CD4-positive, alpha-beta memory T cell (primary cell): ENCODE results near the gene HECTD2. TPM values are rescaled to one million over a fixed set of nuclear protein-coding genes. Genes with fewer than 3 reads are reported as not detected.
"Not testable (repeated sequence)": the region's sequence is repeated elsewhere in the genome, so short reads cannot be mapped to it uniquely, and the experiment has no call there.

Experiments
- CTCF ChIA-PET: fragments of 350-600 bp; sonication (Branson Sonifier 250); formaldehyde crosslinking; loops from one replicate; lab custom pipeline; 2021; ENCODE audit warnings: inconsistent platforms; ENCODE audit not compliant: partially characterized antibody; lab: Charles Lee
- POLR2A ChIA-PET: fragments of 350-600 bp; sonication (Branson Sonifier 250); formaldehyde crosslinking; loops from one replicate; lab custom pipeline; 2021; ENCODE audit not compliant: partially characterized antibody; lab: Charles Lee
- DNase-seq, 5 donors: peaks; one replicate each; pipeline versions ENCODE4 v3.0.0 to v3.0.0-alpha.2; 2020 to 2022; ENCODE audit warnings: mixed read lengths in 1 of 5
- H3K27ac ChIP-seq: one replicate; pipeline ENCODE4 v1.7.0; 2013; ENCODE audit warnings: low read depth, low read length
- H3K27me3 ChIP-seq: 2 replicates; pipeline ENCODE4 v1.7.0; 2013; ENCODE audit warnings: mild to moderate bottlenecking, low read length, moderate library complexity; ENCODE audit not compliant: insufficient read depth
- H3K36me3 ChIP-seq: 2 replicates; pipeline ENCODE4 v1.7.0; 2013; ENCODE audit warnings: mild to moderate bottlenecking, low read length, moderate library complexity; ENCODE audit not compliant: insufficient read depth
- H3K4me1 ChIP-seq: 2 replicates; pipeline ENCODE4 v1.7.0; 2013; ENCODE audit warnings: mild to moderate bottlenecking, low read length, moderate library complexity; ENCODE audit not compliant: insufficient read depth
- H3K4me3 ChIP-seq, 2 donors: one replicate each; pipeline ENCODE4 v1.7.0; 2013; ENCODE audit warnings: low read length in 2 of 2, mild to moderate bottlenecking in 1 of 2
- H3K9me3 ChIP-seq, 2 donors: one replicate each; pipeline ENCODE4 v1.7.0; 2013; ENCODE audit warnings: low read length in 2 of 2, control low read depth in 1 of 2; ENCODE audit not compliant: control insufficient read depth in 1 of 2
- H3K27ac Mint-ChIP-seq, 7 donors: one replicate each; pipeline ENCODE4 v1.8.0; 2020 to 2021; ENCODE audit warnings: mixed read lengths in 7 of 7, mild to moderate bottlenecking in 6 of 7, inconsistent platforms in 3 of 7, moderate library complexity in 3 of 7
- H3K27me3 Mint-ChIP-seq, 2 donors: one replicate each; pipeline ENCODE4 v1.8.0; 2020 to 2021; ENCODE audit warnings: mixed read lengths in 2 of 2
- H3K36me3 Mint-ChIP-seq, 2 donors: one replicate each; pipeline ENCODE4 v1.8.0; 2020 to 2021; ENCODE audit warnings: mixed read lengths in 2 of 2, inconsistent platforms in 1 of 2, mild to moderate bottlenecking in 1 of 2
- H3K4me1 Mint-ChIP-seq, 4 donors: one replicate each; pipeline ENCODE4 v1.8.0; 2020 to 2021; ENCODE audit warnings: mixed read lengths in 4 of 4, mild to moderate bottlenecking in 1 of 4
- H3K4me3 Mint-ChIP-seq, 8 donors: one replicate each; pipeline ENCODE4 v1.8.0; 2020 to 2021; ENCODE audit warnings: mixed read lengths in 8 of 8, mild to moderate bottlenecking in 7 of 8, moderate library complexity in 6 of 8, inconsistent platforms in 3 of 8
- H3K9me3 Mint-ChIP-seq, 8 donors: one replicate each; pipeline ENCODE4 v1.8.0; 2020 to 2021; ENCODE audit warnings: mixed read lengths in 8 of 8, mild to moderate bottlenecking in 5 of 8, inconsistent platforms in 3 of 8, moderate library complexity in 1 of 8
- intact Hi-C: fragments of 100-400 bp; cut with micrococcal nuclease; formaldehyde crosslinking; loops from one replicate; pipeline ENCODE4 v1.15.1; 2023
- polyA plus RNA-seq, 2 donors: library from polyadenylated mRNA; unstranded; fragments of 300-500 nt; fragmentation: Illumina TruSeq; gene quantifications; one replicate each; pipeline ENCODE4 v1.2.3, GENCODE V29; 2021
- total RNA-seq, 2 experiments: library from RNA; stranded (reverse); gene quantifications; one replicate each; pipeline ENCODE4 v1.2.3, GENCODE V29; 2021

HECTD2 gene
- total and polyA plus RNA-seq, 4 experiments from 2014 or later: 0.37 to 2.7 (median 1.6) TPM

DNA sequence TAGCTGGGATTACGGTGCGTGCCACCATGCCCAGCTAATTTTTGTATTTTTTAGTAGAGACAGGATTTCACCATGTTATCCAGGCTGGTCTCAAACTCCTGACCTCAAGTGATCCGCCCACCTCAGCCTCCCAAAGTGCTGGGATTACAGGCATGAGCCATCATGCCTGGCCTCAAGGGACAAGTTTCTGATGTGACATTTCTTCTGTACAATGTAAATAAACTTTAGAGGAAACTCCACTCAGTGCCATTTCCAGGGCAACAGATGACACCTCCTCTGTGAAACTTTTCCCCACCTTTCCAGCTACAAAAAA lies 19.7 kb upstream of the HECTD2 start:
- H3K36me3 ChIP-seq: not testable (repeated sequence)

DNA sequence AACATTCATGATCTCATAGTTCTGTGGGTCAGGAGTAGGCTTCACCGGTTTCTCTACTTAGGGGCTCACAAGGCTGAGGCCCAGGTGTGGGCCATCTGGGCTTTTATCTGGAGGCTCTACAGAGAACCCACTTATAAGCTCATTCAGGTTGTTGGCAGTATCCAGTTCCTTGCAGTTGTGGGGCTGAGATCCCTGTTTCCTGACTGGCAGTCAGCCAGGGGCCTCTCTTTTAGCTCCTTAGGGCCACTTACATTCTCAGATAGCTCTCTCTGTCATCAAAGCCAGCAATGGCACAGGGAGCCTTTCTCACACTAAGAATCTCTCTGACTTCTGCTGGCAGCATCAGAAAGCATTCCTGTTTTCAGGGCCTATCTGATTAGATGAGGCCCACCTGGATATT lies 18.2 kb upstream of the HECTD2 start:
- Mint-ChIP-seq H3K27ac (no peak overlapping the region), H3K4me1 (peaks cover 4 to 10% (median 5%) of the 10 kb centered on the region in 4 donors), H3K27me3 (peaks cover 11 to 14% of the 10 kb centered on the region in 2 donors), H3K9me3 (no peaks in the 10 kb centered on the region), H3K36me3 (no peaks in the 10 kb centered on the region), H3K4me3 (no peak overlapping the region)
- no peak overlapping the region for H3K4me3 ChIP-seq
- peaks cover 4% of the 10 kb centered on the region for H3K4me1 ChIP-seq
- no peak for DNase-seq
- no peak overlapping the region for H3K27ac ChIP-seq
- no peaks in the 10 kb centered on the region for H3K9me3 ChIP-seq
- no peaks in the 10 kb centered on the region for H3K36me3 ChIP-seq
- H3K27me3 ChIP-seq: no peaks in the 10 kb centered on the region
- POLR2A ChIA-PET: no interaction called here
- intact Hi-C loops: no loop called here
- CTCF ChIA-PET: interaction anchor here (0.8 to 5.0 kb wide), 8 partner anchors 11 to 524 kb away, joined by 3 to 26 read pairs (median 8); partner anchors contain the start of gene FGFBP3

More for the DNA sequence above, 19.7 kb upstream of the HECTD2 start:
- intact Hi-C loops: loop anchor here (1.0 kb wide), 1 partner anchor 92 kb away; no protein-coding TSS in a partner anchor
- H3K27me3 ChIP-seq, H3K4me1 Mint-ChIP-seq, H3K27ac Mint-ChIP-seq, H3K36me3 Mint-ChIP-seq, H3K27ac ChIP-seq, H3K4me3 ChIP-seq, H3K9me3 Mint-ChIP-seq, H3K4me3 Mint-ChIP-seq, H3K4me1 ChIP-seq, H3K9me3 ChIP-seq, DNase-seq: not testable (repeated sequence)
- ChIA-PET CTCF (interaction anchor here (0.6 to 5.0 kb wide), 13 partner anchors 8 to 523 kb away, joined by 3 to 26 read pairs (median 5); partner anchors contain the start of gene PPP1R3C), POLR2A (interaction anchor here (1.1 to 1.2 kb wide), 2 partner anchors 11 to 20 kb away, joined by 3 read pairs; no protein-coding TSS in a partner anchor)
- H3K27me3 Mint-ChIP-seq: peaks cover 8 to 17% of the 10 kb centered on the region in 2 donors

DNA sequence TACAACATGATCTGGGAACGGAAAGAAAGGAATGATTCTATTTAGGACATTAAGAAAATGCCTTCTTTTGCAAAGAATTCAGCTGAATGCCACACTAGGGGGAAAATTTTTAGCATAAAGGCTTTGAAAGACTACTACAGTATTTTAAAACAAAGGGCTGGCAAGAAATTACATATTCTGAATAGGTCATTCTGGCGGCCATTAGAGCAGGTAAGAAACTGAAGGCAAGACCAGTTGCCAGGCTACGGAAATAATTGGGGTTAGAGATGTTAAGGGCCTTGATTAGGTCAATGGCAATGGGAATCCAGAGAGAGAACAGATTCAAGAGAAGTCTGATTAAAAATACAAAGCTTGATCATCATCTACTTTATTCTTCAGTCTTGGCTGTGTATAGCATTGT lies 3.8 kb upstream of the HECTD2 start:
- Mint-ChIP-seq H3K4me3 (no peak overlapping the region), H3K9me3 (no peaks in the 10 kb centered on the region), H3K27ac (no peak overlapping the region), H3K36me3 (peaks cover 0 to 3% of the 10 kb centered on the region in 2 donors), H3K4me1 (peaks cover 7 to 15% (median 11%) of the 10 kb centered on the region in 4 donors), H3K27me3 (peaks cover 0 to 3% of the 10 kb centered on the region in 2 donors)
- DNase-seq: no peak
- ChIA-PET POLR2A (no interaction called here), CTCF (interaction anchor here (1.6 kb wide), 1 partner anchor 14 kb away, joined by 3 read pairs; no protein-coding TSS in a partner anchor)
- Histone ChIP-seq H3K27me3 (no peaks in the 10 kb centered on the region), H3K9me3 (no peaks in the 10 kb centered on the region), H3K4me3 (no peak overlapping the region), H3K36me3 (no peaks in the 10 kb centered on the region), H3K4me1 (peaks cover 15% of the 10 kb centered on the region), H3K27ac (no peak overlapping the region)
- intact Hi-C loops: no loop called here

DNA sequence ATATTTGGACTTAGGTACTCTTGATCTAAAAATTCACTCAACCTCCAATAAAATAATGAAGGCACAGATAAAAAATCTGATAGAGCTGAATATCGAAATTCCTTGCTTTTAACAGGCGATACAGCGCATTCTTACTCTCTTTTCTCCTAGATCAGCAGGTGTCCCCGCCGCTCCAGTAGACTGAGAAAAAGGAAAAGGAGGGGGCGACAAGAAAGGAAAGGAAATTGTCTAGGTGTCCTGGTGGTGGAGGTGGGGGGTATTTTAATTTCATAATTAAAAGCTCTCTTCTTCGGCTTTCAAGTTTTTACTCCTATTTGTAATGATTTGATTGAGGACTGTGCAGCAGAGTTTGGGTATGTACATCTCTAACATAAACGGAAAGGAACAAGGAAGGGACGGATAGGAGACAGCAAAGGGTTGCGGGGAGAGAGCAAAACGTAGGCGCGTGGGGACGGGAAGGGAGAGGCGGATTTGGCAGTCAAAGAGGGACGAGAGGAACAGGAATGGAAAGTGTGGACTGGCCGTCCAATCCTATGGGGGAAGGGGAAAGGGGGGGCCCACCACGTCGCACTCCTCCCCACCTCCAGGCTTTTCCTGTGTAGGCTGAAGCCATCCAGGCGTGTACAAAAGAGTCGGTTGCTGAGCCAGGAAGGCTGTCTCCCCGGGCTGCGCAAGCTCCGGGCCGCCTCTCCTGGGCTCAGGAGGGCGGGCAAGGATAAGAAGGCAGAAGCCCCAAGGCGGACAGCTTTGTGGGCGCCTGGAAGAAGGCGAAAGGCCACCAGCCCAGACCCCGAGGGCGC lies 875 bp upstream of the HECTD2 start:
- H3K9me3 ChIP-seq: no peaks in the 10 kb centered on the region
- peaks cover 0 to 3% of the 10 kb centered on the region in 2 donors for H3K36me3 Mint-ChIP-seq
- H3K4me3 ChIP-seq: peak overlapping the region; percentile 88 to 92

GRCh38 chr10:91410638-91411371 lies 661 bp downstream of the HECTD2 start:
- peak overlapping the region; percentile 78 to 96 (median 91) for H3K27ac Mint-ChIP-seq
- Histone ChIP-seq H3K27me3 (no peaks in the 10 kb centered on the region), H3K9me3 (no peaks in the 10 kb centered on the region), H3K36me3 (no peaks in the 10 kb centered on the region), H3K27ac (peak overlapping the region; percentile 50), H3K4me1 (peaks cover 24% of the 10 kb centered on the region), H3K4me3 (peak overlapping the region; percentile 12 to 62)
- intact Hi-C loops: loop anchor here (1.0 to 5.0 kb wide), 9 partner anchors 22 to 1436 kb away; partner anchors contain the start of genes EXOC6, FGFBP3, PCGF5 and RPP30
- POLR2A ChIA-PET: interaction anchor here (0.7 to 2.0 kb wide), 7 partner anchors 10 to 498 kb away, joined by 3 to 12 read pairs (median 3); partner anchors contain the start of gene PCGF5
- CTCF ChIA-PET: interaction anchor here (1.1 to 2.1 kb wide), 6 partner anchors 10 to 531 kb away, joined by 3 to 8 read pairs (median 6); partner anchors contain the start of gene TNKS2
- H3K4me3 Mint-ChIP-seq: peak overlapping the region; percentile 87 to 94 (median 91)
- H3K27me3 Mint-ChIP-seq: no peaks in the 10 kb centered on the region
- H3K9me3 Mint-ChIP-seq: no peaks in the 10 kb centered on the region
- H3K4me1 Mint-ChIP-seq: peaks cover 9 to 17% (median 14%) of the 10 kb centered on the region in 4 donors
- H3K36me3 Mint-ChIP-seq: peaks cover 0 to 3% of the 10 kb centered on the region in 2 donors
- peak in 2 of 5 donors; percentile 27 to 45 for DNase-seq

More for the DNA sequence above, 875 bp upstream of the HECTD2 start:
- intact Hi-C loops: no loop called here
- Mint-ChIP-seq H3K9me3 (no peaks in the 10 kb centered on the region), H3K27ac (peak overlapping the region; percentile 78 to 97 (median 92)), H3K27me3 (peaks cover 0 to 3% of the 10 kb centered on the region in 2 donors), H3K4me3 (peak overlapping the region; percentile 84 to 97 (median 88)), H3K4me1 (peaks cover 7 to 15% (median 11%) of the 10 kb centered on the region in 4 donors)
- CTCF ChIA-PET: interaction anchor here (0.7 to 2.7 kb wide), 6 partner anchors 12 to 111 kb away, joined by 3 to 13 read pairs (median 4); no protein-coding TSS in a partner anchor
- peak in 1 of 5 donors; percentile 42 for DNase-seq
- POLR2A ChIA-PET: interaction anchor here (1.1 to 2.3 kb wide), 6 partner anchors 12 to 514 kb away, joined by 3 to 12 read pairs (median 9); partner anchors contain the start of genes BTAF1 and TNKS2
- Histone ChIP-seq H3K36me3 (no peaks in the 10 kb centered on the region), H3K27ac (peak overlapping the region; percentile 74), H3K27me3 (no peaks in the 10 kb centered on the region), H3K4me1 (peaks cover 20% of the 10 kb centered on the region)

GRCh38 chr10:91411621-91412020 lies 1.5 kb downstream of the HECTD2 start:
- DNase-seq: no peak
- intact Hi-C loops: loop anchor here (2.0 to 5.0 kb wide), 4 partner anchors 386 to 1436 kb away; partner anchors contain the start of genes EXOC6, FGFBP3, RPP30 and TNKS2
- no peaks in the 10 kb centered on the region for H3K9me3 ChIP-seq
- H3K4me3 ChIP-seq: no peak overlapping the region
- POLR2A ChIA-PET: interaction anchor here (0.7 to 1.8 kb wide), 5 partner anchors 10 to 250 kb away, joined by 3 to 5 read pairs (median 3); partner anchors contain the start of gene PCGF5
- peaks cover 11 to 20% (median 14%) of the 10 kb centered on the region in 4 donors for H3K4me1 Mint-ChIP-seq
- H3K36me3 Mint-ChIP-seq: peaks cover 0 to 3% of the 10 kb centered on the region in 2 donors
- CTCF ChIA-PET: interaction anchor here (1.1 to 2.1 kb wide), 6 partner anchors 9 to 532 kb away, joined by 3 to 8 read pairs (median 6); partner anchors contain the start of gene TNKS2
- peaks cover 25% of the 10 kb centered on the region for H3K4me1 ChIP-seq
- no peaks in the 10 kb centered on the region for H3K9me3 Mint-ChIP-seq
- no peaks in the 10 kb centered on the region for H3K27me3 ChIP-seq
- peak overlapping the region in 7 of 8 donors; percentile 38 to 94 (median 91) for H3K4me3 Mint-ChIP-seq
- no peaks in the 10 kb centered on the region for H3K27me3 Mint-ChIP-seq
- H3K36me3 ChIP-seq: no peaks in the 10 kb centered on the region
- no peak overlapping the region for H3K27ac ChIP-seq
- H3K27ac Mint-ChIP-seq: peak overlapping the region in 5 of 7 donors; percentile 5 to 78 (median 36)
